Epithelial cell of proximal tubule (primary cell): Measurements from ENCODE around the gene STX16. TPM values are rescaled to one million over a fixed set of nuclear protein-coding genes. Genes with fewer than 3 reads are reported as not detected.

Experiments
- DNase-seq: peaks from one replicate; pipeline ENCODE4 v3.0.0-alpha.2; 2011; ENCODE audit warnings: low read depth
- H3K4me3 ChIP-seq: 2 replicates; pipeline ENCODE4 v1.5.1; 2011; ENCODE audit warnings: low read depth, mild to moderate bottlenecking, low read length
- total RNA-seq: library from RNA; depleted of rRNA; stranded (reverse); fragments of >200 nt; gene quantifications from 2 replicates; pipeline ENCODE4 v1.2.3, GENCODE V29; 2015
- TF ChIP-seq, protein P1 (sequence below): conservative IDR thresholded peaks from 2 replicates; pipeline ENCODE4 v1.5.1; 2012; ENCODE audit warnings: low read depth, mild to moderate bottlenecking, low read length

The STX16 gene
- total RNA-seq, 1 donor from 2014 or later: 14.4 TPM

DNA sequence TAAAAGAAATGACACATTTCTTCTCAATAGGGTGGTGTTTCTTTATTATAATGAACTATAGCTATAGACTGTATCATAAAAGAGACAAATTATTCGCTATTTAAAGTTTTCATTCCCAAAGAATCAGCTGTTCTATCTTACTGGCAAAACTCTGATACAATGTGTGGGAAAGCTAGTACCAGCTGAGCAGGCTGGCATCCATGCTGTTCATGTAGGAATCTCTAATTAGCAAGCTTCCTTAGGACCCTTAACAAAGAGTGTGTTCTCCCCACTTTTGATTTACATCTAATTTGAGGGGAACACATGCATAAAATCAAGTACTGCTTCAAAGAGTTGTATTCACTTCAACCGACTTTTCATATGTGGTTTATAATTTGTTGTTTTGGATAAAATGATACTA, 13.2 kb downstream of the STX16 start:
- H3K4me3 ChIP-seq: no peak overlapping the region
- DNase-seq: no peak
- TF ChIP-seq, protein P1, sequence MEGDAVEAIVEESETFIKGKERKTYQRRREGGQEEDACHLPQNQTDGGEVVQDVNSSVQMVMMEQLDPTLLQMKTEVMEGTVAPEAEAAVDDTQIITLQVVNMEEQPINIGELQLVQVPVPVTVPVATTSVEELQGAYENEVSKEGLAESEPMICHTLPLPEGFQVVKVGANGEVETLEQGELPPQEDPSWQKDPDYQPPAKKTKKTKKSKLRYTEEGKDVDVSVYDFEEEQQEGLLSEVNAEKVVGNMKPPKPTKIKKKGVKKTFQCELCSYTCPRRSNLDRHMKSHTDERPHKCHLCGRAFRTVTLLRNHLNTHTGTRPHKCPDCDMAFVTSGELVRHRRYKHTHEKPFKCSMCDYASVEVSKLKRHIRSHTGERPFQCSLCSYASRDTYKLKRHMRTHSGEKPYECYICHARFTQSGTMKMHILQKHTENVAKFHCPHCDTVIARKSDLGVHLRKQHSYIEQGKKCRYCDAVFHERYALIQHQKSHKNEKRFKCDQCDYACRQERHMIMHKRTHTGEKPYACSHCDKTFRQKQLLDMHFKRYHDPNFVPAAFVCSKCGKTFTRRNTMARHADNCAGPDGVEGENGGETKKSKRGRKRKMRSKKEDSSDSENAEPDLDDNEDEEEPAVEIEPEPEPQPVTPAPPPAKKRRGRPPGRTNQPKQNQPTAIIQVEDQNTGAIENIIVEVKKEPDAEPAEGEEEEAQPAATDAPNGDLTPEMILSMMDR: no peak

DNA sequence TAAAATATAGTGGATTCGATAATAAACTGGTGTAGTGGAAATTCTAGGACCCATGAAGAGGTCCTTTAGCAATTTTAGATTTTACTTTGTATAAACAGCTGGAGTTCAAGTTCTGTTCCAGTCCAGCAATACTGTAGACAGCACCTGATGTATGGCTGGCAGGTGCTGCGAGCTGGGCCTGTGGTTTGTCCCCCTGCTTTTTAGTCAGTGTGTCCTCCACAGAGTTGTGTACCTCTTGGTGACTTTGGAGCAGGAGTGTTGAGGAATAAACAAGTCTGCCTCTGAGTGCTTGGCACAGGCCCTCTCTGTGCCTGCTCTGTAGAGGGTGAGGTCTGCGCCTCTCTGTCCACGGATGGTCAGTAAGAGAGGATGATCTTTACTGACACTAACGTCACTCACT, 13.8 kb downstream of the STX16 start:
- no peak for DNase-seq
- no peak overlapping the region for H3K4me3 ChIP-seq
- TF ChIP-seq, protein P1: no peak

DNA sequence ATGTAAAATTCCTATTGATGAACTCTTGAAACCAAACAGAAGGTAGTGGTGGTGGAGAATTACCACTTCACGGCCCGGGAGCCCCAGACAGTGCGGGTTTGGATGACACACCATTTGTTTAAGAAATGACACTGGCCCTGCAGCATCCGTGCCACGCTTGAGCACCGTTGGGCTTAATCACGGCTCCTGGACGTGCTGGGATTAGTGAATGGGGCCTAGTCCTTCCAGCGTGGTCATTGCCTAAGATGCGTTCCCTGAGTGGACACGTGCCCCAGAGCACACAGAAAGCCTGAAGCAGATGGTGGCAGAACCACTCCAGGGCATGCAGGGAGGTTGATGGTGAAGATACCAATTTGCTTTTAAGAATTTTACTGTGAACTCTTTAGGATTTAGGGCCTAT, 14.5 kb downstream of the STX16 start:
- no peak overlapping the region for H3K4me3 ChIP-seq
- TF ChIP-seq, protein P1: no peak
- DNase-seq: no peak

DNA sequence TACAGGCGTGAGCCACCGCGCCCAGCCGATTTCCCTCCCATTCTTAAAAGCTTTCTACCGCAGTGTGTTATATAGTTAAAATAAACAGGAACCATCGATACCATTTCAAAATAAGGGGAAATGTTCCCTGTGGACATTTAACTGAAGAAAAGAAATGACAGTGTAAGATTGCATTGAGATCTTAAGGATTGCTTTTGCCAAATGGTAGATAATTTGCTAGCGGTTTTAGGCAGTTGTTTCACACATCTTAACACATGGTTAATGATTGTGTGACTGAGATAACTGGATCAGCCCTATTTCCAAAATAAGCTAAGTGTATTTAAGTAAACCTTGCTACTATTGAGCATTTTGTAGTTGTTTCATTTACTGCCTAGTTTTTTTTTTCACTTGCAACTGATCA, 15.6 kb downstream of the STX16 start:
- TF ChIP-seq, protein P1: no peak
- DNase-seq: no peak
- H3K4me3 ChIP-seq: no peak overlapping the region

DNA sequence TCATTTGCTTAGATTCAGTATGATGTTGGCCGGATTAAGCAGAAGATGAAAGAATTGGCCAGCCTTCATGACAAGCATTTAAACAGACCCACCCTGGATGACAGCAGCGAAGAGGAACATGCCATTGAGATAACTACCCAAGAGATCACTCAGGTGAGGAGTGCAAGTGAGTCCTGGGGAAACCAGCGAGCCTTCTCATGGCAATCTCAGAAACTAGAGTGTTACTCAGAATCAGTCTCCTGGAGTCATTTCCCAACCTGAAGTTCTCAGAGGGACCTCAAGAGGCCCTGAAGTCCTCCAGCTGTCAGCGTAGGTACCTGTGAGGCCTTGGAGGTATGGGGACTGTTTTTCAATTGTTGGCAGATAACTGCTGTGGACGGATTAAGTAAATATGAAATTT, 16.9 kb downstream of the STX16 start:
- TF ChIP-seq, protein P1: no peak
- H3K4me3 ChIP-seq: no peak overlapping the region
- DNase-seq: no peak

DNA sequence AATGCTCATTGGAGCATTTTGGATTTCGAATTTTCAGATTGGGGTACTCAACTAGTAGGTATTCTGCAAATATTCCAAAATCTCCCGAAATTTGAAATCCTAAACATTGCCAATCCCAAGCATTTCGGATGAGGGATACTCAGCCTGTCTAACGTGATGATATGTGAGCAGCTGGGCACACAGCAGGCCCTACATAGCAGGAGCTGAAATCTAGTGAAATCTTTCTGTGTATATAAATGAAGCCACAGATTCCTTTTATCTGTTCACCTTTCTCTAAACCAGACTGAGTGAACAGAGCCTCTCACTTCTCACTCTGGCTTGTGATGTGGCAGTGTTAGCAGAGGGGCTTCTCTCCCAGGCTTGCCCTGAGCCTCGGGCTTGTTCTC, 17.8 kb downstream of the STX16 start:
- DNase-seq: no peak
- H3K4me3 ChIP-seq: no peak overlapping the region
- TF ChIP-seq, protein P1: no peak

DNA sequence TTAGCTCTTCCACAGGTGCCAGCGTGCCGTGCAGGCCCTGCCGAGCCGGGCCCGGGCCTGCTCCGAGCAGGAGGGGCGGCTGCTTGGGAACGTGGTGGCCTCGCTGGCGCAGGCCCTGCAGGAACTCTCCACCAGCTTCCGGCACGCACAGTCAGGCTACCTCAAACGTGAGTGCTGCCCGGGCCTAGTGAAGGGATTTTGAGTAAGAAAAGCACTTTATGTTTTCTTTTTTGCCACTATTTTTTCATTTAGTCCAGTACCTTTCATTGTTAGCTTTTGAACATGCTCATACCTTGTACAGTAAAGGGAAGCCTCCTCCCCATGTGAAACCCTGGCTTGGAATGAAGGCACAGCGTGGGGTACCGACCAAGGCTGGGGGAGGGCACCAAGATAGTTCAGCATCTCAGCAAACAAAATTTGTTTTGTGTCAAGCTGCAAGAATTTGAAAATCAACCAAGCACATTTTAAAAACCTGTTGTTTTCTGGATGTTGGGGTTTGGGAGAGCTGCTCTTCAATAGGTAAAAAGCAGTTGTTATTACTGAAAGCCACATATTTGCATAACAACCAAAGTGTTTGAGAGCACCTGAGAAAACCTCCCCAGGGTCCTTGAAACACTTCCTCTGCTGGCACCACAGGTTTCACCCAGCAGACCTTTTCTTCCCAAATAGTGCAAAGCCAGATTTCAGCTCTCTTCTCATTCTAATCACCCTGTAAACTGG, 18.4 kb downstream of the STX16 start:
- TF ChIP-seq, protein P1: no peak
- H3K4me3 ChIP-seq: no peak overlapping the region
- DNase-seq: no peak
